PFSK-1 (cell line): ENCODE data around the gene NKAIN1.

Experiments
- FOXP2 ChIP-seq: optimal IDR thresholded peaks from 2 replicates; pipeline ENCODE3; 2011; ENCODE audit warnings: borderline replicate concordance, control low read depth, inconsistent platforms; ENCODE audit not compliant: insufficient read depth; ENCODE audit errors: extremely low read length, extremely low read depth
- POLR2AphosphoS5 ChIP-seq: IDR thresholded peaks from 2 replicates; pipeline ENCODE4 v1.6.1; 2012; ENCODE audit warnings: low read depth, mild to moderate bottlenecking, control low read depth, low read length, moderate library complexity
- SIN3A ChIP-seq: IDR thresholded peaks from 2 replicates; pipeline ENCODE4 v1.6.1; 2012; ENCODE audit warnings: mild to moderate bottlenecking, low read length, moderate library complexity, borderline replicate concordance; ENCODE audit not compliant: insufficient read depth
- TAF1 ChIP-seq: IDR thresholded peaks from 2 replicates; pipeline ENCODE4 v1.6.1; 2012; ENCODE audit warnings: low read length, control low read depth, borderline replicate concordance; ENCODE audit not compliant: insufficient read depth
- TF ChIP-seq, protein P1 (sequence below), 2 experiments: IDR thresholded peaks; 2 replicates each; pipeline versions ENCODE4 v1.6.1 to v1.8.0; 2011 to 2012; ENCODE audit warnings: low read depth in 2 of 2, low read length in 2 of 2, control low read depth in 1 of 2, inconsistent platforms in 1 of 2, mild to moderate bottlenecking in 1 of 2, moderate library complexity in 1 of 2; ENCODE audit not compliant: insufficient read depth in 1 of 2

DNA sequence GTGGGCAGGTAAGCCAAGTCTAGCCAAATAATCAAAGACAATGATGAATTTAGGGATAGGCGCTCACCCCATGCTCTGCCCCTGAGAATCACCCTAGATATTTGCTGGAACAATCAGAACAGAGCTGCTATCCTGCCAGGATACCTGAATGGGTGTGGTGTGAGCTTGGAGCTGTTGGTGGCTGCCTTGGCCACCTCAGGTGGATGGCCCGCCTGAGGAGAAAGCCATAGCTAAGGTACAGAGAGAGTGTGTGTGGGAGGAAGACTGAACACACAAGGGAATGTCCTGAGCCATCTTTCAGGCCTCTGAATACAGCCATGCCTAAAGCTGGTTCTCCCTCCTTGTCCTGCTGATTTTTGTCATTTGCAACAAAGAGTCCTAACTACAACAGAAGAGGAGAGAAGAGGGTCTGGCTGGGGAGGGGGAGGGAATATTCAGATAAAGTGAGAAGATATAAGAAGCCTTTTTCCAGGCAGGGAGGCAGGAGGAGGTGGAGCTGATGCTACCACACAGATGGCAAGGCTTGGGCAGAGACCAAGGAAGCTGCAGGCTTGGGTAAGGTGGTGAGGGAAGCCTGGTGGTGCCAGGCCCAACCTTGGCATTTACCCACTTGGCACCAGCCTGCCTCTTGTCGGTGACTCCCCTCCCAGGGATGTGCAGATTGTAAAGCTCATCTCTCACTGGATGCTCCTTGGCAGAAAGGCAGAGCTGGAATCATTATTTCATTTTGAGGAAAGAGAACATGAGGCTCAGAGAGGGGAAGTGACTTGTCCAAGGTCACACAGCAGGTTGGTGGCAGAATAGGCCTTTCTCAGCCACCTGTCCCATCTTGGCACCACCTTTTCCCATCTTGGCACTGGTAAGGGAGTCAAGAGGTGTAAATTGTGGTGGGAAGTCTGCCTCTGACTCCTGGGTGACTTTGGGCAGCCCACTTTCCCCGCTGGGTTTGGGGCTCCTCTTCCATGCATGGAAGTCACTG lies 49.7 kb downstream of the NKAIN1 start:
- no peak for TF ChIP-seq SIN3A
- TF ChIP-seq POLR2AphosphoS5 = no peak
- TF ChIP-seq TAF1 = no peak
- TF ChIP-seq, protein P1, sequence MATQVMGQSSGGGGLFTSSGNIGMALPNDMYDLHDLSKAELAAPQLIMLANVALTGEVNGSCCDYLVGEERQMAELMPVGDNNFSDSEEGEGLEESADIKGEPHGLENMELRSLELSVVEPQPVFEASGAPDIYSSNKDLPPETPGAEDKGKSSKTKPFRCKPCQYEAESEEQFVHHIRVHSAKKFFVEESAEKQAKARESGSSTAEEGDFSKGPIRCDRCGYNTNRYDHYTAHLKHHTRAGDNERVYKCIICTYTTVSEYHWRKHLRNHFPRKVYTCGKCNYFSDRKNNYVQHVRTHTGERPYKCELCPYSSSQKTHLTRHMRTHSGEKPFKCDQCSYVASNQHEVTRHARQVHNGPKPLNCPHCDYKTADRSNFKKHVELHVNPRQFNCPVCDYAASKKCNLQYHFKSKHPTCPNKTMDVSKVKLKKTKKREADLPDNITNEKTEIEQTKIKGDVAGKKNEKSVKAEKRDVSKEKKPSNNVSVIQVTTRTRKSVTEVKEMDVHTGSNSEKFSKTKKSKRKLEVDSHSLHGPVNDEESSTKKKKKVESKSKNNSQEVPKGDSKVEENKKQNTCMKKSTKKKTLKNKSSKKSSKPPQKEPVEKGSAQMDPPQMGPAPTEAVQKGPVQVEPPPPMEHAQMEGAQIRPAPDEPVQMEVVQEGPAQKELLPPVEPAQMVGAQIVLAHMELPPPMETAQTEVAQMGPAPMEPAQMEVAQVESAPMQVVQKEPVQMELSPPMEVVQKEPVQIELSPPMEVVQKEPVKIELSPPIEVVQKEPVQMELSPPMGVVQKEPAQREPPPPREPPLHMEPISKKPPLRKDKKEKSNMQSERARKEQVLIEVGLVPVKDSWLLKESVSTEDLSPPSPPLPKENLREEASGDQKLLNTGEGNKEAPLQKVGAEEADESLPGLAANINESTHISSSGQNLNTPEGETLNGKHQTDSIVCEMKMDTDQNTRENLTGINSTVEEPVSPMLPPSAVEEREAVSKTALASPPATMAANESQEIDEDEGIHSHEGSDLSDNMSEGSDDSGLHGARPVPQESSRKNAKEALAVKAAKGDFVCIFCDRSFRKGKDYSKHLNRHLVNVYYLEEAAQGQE (IDR thresholded peaks at IDR 0.05; ENCODE audit: insufficient read depth in 1 of 2, low read depth in 2 of 2, low read length in 2 of 2) = no peak
- TF ChIP-seq FOXP2 = no peak
